GM18505 (cell line): ENCODE measurements around the gene LY6G6D.
A peak's percentile ranks its signal among the peaks of the same experiment; 100 is the strongest.
"Not testable (repeated sequence)": the region's sequence is repeated elsewhere in the genome, so short reads cannot be mapped to it uniquely, and the experiment has no call there.

Experiments
- ATAC-seq: cut with Tn5 transposase; IDR thresholded peaks from one replicate; pipeline ENCODE4 v1.9.1; 2021; ENCODE audit not compliant: unreplicated experiment
- POLR2A ChIP-seq: IDR thresholded peaks from 4 replicates; pipeline ENCODE4 v1.6.1; 2011; ENCODE audit warnings: borderline replicate concordance; ENCODE audit not compliant: insufficient read depth, insufficient read length; ENCODE audit errors: extremely low read depth

LY6G6D gene

GRCh38 chr6:31702405-31702818 is 12.7 kb upstream of the LY6G6D start:
- no peak for ATAC-seq
- no peak for TF ChIP-seq POLR2A

- ATAC-seq = peak; percentile 84
- TF ChIP-seq POLR2A = peak; percentile 95
These were observed 12.1 kb upstream of the LY6G6D start, which contains the start of gene ABHD16A for GRCh38 chr6:31702819-31703716. TSS of gene ABHD16A (minus strand) at chr6:31703324. CDS start at chr6:31703281, 43 bp downstream.

- no peak for TF ChIP-seq POLR2A
These were observed 9.2 kb upstream of the LY6G6D start for GRCh38 chr6:31705931-31706330.

GRCh38 chr6:31706599-31706998 is 8.5 kb upstream of the LY6G6D start, which contains the start of gene LY6G6F:
TSS of gene LY6G6F (plus strand) at chr6:31706866. CDS start at chr6:31706907, 41 bp downstream.
- ATAC-seq = no peak
- TF ChIP-seq POLR2A = no peak

More at GRCh38 chr6:31705931-31706330, 9.2 kb upstream of the LY6G6D start:
- no peak for ATAC-seq

GRCh38 chr6:31707701-31708100 is 7.4 kb upstream of the LY6G6D start:
- no peak for TF ChIP-seq POLR2A

GRCh38 chr6:31708224-31708623 is 6.9 kb upstream of the LY6G6D start:
- TF ChIP-seq POLR2A = no peak
- ATAC-seq = no peak

More at GRCh38 chr6:31707701-31708100, 7.4 kb upstream of the LY6G6D start:
- no peak for ATAC-seq

- ATAC-seq = not testable (repeated sequence)
These were observed 6.0 kb upstream of the LY6G6D start for GRCh38 chr6:31709157-31709556.

GRCh38 chr6:31710523-31711219 is 4.5 kb upstream of the LY6G6D start:
- no peak for ATAC-seq

GRCh38 chr6:31711233-31711632 is 3.9 kb upstream of the LY6G6D start:
- TF ChIP-seq POLR2A = no peak
- ATAC-seq = no peak

More at GRCh38 chr6:31710523-31711219, 4.5 kb upstream of the LY6G6D start:
- TF ChIP-seq POLR2A = no peak

GRCh38 chr6:31712296-31712695 is 2.9 kb upstream of the LY6G6D start:
- ATAC-seq = no peak
- no peak for TF ChIP-seq POLR2A

GRCh38 chr6:31713465-31713864 is 1.7 kb upstream of the LY6G6D start:
- no peak for ATAC-seq

GRCh38 chr6:31713991-31714684 is 1.0 kb upstream of the LY6G6D start:
- no peak for TF ChIP-seq POLR2A
- no peak for ATAC-seq

More at GRCh38 chr6:31713465-31713864, 1.7 kb upstream of the LY6G6D start:
- TF ChIP-seq POLR2A = no peak
